Measurements from ENCODE around the gene CHST8.
"Not testable (repeated sequence)": the region's sequence is repeated elsewhere in the genome, so short reads cannot be mapped to it uniquely, and the experiment has no call there.

Gene CHST8

DNA sequence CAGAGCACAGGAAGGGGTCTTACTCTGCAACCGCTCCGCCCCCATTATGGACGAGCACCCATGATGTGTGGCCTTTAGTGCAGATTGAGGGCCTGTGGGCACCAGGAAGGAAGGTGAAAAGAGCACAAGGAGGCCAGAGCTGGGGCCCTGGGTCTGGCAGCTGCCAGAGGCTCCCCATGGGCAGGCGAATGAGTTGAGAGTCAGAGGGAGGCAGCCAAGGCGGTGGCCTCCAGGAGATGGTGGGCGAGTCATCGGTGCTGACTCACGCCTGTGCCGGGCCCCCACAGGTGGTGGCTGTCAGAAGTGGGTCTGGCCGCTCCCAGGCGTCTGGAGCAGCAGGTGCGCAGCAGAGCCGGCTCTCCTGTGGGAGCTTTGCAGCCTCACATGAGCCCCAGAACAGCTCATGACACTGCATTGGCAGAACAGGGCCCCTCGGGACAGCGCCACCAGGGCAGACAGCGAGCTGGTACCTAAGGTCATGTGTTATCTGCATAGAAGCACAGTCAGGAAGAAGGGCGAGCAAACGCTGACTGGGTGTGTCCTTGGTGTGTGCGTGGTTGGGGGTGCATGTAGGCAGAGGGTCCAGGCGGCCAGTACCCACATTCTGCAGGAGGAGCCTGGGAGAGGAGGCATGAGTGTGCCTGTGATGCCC is 68.8 kb downstream of the CHST8 start:
- intact Hi-C loops (cut with micrococcal nuclease), result no loop called here
- Mint-ChIP-seq H3K9me3 (no peaks in the 10 kb centered on the region), H3K4me3 (no peak overlapping the region), H3K27me3 (peaks cover 5% of the 10 kb centered on the region), H3K4me1 (ENCODE audit: low read depth) (no peaks in the 10 kb centered on the region), H3K27ac (no peak overlapping the region), H3K36me3 (ENCODE audit: low read depth) (no peaks in the 10 kb centered on the region)

DNA sequence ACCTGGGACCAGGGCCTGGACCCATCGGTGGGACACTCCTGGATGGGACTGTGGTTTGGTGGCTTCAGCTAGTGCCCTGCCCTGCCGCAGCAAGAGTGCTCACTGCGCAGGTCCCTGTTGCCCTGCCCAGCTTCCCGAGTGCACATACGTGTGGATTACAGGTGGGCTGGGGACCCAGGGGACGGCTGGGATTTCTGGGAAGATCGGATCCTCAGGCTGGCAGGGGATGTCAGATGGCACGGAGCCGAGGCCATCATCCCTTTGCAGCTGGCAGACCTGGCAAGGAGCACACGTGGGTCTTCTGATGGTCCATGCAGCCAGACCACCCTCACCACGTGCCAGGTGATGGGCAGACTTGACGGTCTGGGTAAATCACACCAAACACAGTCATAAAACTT is 69.3 kb downstream of the CHST8 start:
- Mint-ChIP-seq H3K27me3 (peaks cover 2% of the 10 kb centered on the region), H3K36me3 (ENCODE audit: low read depth) (no peaks in the 10 kb centered on the region), H3K4me1 (ENCODE audit: low read depth) (no peaks in the 10 kb centered on the region), H3K27ac (no peak overlapping the region), H3K9me3 (no peaks in the 10 kb centered on the region), H3K4me3 (no peak overlapping the region)
- intact Hi-C loops (cut with micrococcal nuclease), result no loop called here

- intact Hi-C loops (cut with micrococcal nuclease), result no loop called here
- H3K36me3 Mint-ChIP-seq (ENCODE audit: low read depth), result no peaks in the 10 kb centered on the region
- H3K27me3 Mint-ChIP-seq, result no peaks in the 10 kb centered on the region
- H3K9me3 Mint-ChIP-seq, result no peaks in the 10 kb centered on the region
- H3K4me3 Mint-ChIP-seq, result no peak overlapping the region
- no peaks in the 10 kb centered on the region for H3K4me1 Mint-ChIP-seq (ENCODE audit: low read depth)
- no peak overlapping the region for H3K27ac Mint-ChIP-seq
Measured at GRCh38 chr19:33691736-33692135, 70.0 kb downstream of the CHST8 start.

DNA sequence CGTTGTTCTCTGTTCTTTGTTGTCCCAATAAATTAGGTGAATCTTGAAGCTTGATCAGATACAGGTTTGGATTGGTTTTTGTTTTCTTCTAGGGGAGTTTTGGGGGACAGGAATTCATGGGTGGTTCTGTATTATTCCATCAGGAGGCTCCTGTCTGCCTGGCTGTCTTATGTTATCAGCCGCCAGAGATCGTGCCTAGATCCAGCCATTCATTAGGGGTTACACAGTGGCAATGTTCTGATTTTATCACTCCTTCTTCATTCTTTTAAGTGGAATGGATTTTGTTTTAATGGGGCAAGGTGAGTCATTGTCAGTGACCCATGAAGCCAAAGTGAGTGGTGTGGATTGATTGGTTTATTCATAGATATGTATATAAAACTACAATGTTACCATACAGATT is 71.9 kb downstream of the CHST8 start:
- Mint-ChIP-seq H3K4me3 (no peak overlapping the region), H3K27me3 (no peaks in the 10 kb centered on the region), H3K9me3 (no peaks in the 10 kb centered on the region), H3K4me1 (ENCODE audit: low read depth) (no peaks in the 10 kb centered on the region), H3K27ac (no peak overlapping the region), H3K36me3 (ENCODE audit: low read depth) (no peaks in the 10 kb centered on the region)
- intact Hi-C loops (cut with micrococcal nuclease), result no loop called here

GRCh38 chr19:33695547-33695946 is 73.8 kb downstream of the CHST8 start:
- H3K4me1 Mint-ChIP-seq (ENCODE audit: low read depth); H3K27me3 Mint-ChIP-seq; intact Hi-C loops (cut with micrococcal nuclease); H3K27ac Mint-ChIP-seq; H3K36me3 Mint-ChIP-seq (ENCODE audit: low read depth); H3K4me3 Mint-ChIP-seq; H3K9me3 Mint-ChIP-seq: not testable (repeated sequence)

- Mint-ChIP-seq H3K27me3 (no peaks in the 10 kb centered on the region), H3K4me1 (ENCODE audit: low read depth) (no peaks in the 10 kb centered on the region), H3K4me3 (no peak overlapping the region), H3K9me3 (no peaks in the 10 kb centered on the region), H3K27ac (no peak overlapping the region), H3K36me3 (ENCODE audit: low read depth) (no peaks in the 10 kb centered on the region)
- intact Hi-C loops (cut with micrococcal nuclease), result no loop called here
Measured at GRCh38 chr19:33697766-33698165, 76.0 kb downstream of the CHST8 start.

DNA sequence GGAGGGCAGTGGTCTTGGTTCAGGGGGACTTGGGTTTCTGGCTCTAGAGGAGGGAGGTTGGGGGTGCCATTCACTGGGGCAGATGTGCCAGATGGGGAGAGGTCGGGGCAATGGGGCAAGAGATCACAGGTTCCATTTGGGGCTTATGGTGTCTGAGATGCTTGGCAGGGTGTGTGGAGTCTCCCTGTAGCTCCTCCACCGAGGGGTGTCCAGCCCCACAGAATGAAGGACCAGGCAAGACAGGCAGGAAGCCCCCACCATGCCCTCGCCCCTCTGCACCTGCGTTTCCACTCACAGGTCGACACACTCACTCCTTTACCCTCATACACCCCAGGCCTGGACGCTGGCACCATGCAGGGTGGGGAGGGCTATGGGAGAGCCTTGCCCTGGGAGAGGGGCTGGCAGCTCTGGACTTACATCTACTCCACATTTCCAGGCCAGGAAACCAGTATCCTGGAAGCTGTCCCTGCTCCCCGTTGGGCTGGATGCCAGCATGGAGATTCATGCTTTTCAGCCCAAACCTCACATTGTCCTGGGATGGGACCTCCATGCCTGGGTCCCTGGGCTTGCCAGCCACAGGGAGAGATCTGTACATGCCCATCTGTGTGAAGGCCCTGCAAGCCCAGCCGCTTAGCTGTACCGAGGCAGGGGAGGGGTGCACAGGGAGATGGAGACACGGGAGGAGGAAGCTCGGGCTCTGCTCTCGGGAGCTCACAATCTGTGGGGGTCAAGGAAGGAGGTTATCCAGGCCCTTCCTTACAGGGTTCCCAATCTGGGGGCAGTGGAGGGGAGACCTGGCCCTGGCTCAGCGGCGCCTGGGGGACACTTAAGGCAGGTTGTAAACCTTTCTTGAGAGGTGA is 77.1 kb downstream of the CHST8 start:
- Mint-ChIP-seq H3K9me3 (no peaks in the 10 kb centered on the region), H3K36me3 (ENCODE audit: low read depth) (no peaks in the 10 kb centered on the region), H3K4me1 (ENCODE audit: low read depth) (no peaks in the 10 kb centered on the region), H3K27me3 (no peaks in the 10 kb centered on the region), H3K27ac (no peak overlapping the region), H3K4me3 (no peak overlapping the region)
- intact Hi-C loops (cut with micrococcal nuclease), result no loop called here

DNA sequence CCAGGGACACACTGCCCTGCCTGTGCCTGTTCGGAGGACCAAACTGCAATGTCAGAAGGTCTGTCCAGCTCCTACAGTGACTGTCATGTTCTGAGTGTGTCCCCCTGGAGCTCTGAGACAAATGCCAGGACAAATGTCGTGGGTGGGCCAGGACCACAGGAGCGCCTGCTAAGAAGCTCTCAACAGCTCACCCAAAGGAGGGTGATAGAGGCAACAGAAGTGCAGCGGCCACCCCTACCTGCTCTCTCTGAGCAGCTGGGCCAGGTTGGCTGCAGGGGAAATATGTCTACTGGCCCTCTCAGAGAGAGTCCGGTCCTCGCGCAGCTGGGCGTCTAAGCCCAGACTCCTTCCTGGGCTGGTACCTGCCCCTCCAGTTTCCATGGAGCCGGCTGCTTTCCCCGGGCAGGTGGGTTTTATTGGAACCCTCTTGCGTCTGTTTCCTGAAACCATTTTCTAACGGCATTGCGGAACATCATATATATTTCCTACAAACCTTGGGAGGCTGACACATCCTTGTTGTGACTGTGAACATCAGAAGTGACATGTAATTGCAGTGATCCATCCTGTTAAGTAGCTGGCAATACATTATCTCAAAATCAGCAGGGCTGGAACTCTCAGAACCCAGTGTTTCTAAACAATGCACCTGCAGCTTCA is 78.1 kb downstream of the CHST8 start:
- H3K27ac Mint-ChIP-seq, result no peak overlapping the region
- intact Hi-C loops (cut with micrococcal nuclease), result no loop called here
- H3K9me3 Mint-ChIP-seq, result no peaks in the 10 kb centered on the region
- H3K36me3 Mint-ChIP-seq (ENCODE audit: low read depth), result no peaks in the 10 kb centered on the region
- no peak overlapping the region for H3K4me3 Mint-ChIP-seq
- no peaks in the 10 kb centered on the region for H3K27me3 Mint-ChIP-seq
- no peaks in the 10 kb centered on the region for H3K4me1 Mint-ChIP-seq (ENCODE audit: low read depth)

DNA sequence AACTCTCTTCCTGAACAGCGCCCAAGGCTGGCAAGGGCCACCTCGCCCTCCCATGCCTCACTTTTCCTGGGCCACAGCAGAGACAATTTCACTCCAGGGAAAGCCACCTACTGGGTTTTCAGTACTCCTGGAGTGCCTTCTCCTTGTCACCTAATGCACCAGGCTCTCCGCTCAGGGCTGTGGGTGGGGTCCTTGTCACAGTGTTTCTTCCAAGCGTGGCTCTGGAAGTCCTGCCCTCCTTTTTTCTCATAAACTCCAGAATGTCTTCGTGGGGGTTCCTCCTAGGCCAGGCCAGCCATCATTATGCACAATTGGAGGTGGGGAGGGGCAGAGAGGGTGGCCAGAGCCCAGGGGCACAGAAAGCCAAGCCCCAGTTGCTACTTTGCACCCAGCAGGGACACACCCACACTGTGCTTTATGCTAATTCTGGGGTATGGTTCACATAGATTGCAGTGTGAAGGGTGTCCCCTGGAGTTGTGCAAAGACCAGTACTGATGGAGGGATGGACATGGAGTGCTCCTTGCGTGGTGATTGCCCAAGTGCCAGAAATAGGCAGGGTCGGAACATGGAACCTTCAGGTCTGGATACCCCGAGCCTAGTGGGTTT is 78.8 kb downstream of the CHST8 start:
- H3K36me3 Mint-ChIP-seq (ENCODE audit: low read depth), result no peaks in the 10 kb centered on the region
- H3K27ac Mint-ChIP-seq, result no peak overlapping the region
- H3K9me3 Mint-ChIP-seq, result no peaks in the 10 kb centered on the region
- H3K27me3 Mint-ChIP-seq, result no peaks in the 10 kb centered on the region
- H3K4me3 Mint-ChIP-seq, result no peak overlapping the region
- no peaks in the 10 kb centered on the region for H3K4me1 Mint-ChIP-seq (ENCODE audit: low read depth)
- intact Hi-C loops (cut with micrococcal nuclease), result no loop called here

- Mint-ChIP-seq H3K36me3 (ENCODE audit: low read depth) (no peaks in the 10 kb centered on the region), H3K4me3 (no peak overlapping the region), H3K4me1 (ENCODE audit: low read depth) (no peaks in the 10 kb centered on the region), H3K27ac (no peak overlapping the region), H3K27me3 (no peaks in the 10 kb centered on the region), H3K9me3 (no peaks in the 10 kb centered on the region)
- intact Hi-C loops (cut with micrococcal nuclease), result no loop called here
Measured at GRCh38 chr19:33701565-33701964, 79.8 kb downstream of the CHST8 start.

GRCh38 chr19:33702606-33703437 is 81.1 kb downstream of the CHST8 start:
- H3K4me1 Mint-ChIP-seq (ENCODE audit: low read depth), result no peaks in the 10 kb centered on the region
- intact Hi-C loops (cut with micrococcal nuclease), result no loop called here
- no peaks in the 10 kb centered on the region for H3K36me3 Mint-ChIP-seq (ENCODE audit: low read depth)
- no peaks in the 10 kb centered on the region for H3K27me3 Mint-ChIP-seq
- H3K9me3 Mint-ChIP-seq, result no peaks in the 10 kb centered on the region
- H3K4me3 Mint-ChIP-seq, result no peak overlapping the region
- no peak overlapping the region for H3K27ac Mint-ChIP-seq

- no peaks in the 10 kb centered on the region for H3K36me3 Mint-ChIP-seq (ENCODE audit: low read depth)
- H3K27ac Mint-ChIP-seq, result no peak overlapping the region
- no peaks in the 10 kb centered on the region for H3K9me3 Mint-ChIP-seq
- no peaks in the 10 kb centered on the region for H3K4me1 Mint-ChIP-seq (ENCODE audit: low read depth)
- peaks cover 2% of the 10 kb centered on the region for H3K27me3 Mint-ChIP-seq
- intact Hi-C loops (cut with micrococcal nuclease), result no loop called here
- no peak overlapping the region for H3K4me3 Mint-ChIP-seq
Measured at GRCh38 chr19:33703438-33703750, 81.6 kb downstream of the CHST8 start.

DNA sequence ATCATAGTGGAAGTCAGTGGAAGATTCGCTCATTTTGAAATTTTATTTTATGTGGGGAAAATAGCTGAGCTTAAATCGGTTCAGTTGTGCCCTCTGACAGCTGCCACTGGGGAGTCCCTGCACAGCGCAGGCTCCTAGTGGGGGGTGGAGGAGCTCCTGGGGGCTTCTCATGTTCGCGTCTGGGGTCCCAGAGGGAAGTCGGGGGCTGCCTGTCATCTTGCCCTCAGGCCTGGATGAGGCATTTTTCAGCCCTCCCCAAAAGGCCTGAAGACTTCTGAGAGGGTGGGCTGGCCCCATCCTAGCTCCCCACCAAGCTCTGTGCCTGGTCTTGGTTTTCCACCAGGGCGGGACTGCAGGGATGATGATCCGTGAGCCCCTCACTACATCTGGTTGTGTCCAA is 82.1 kb downstream of the CHST8 start:
- H3K36me3 Mint-ChIP-seq (ENCODE audit: low read depth), result no peaks in the 10 kb centered on the region
- peaks cover 2% of the 10 kb centered on the region for H3K27me3 Mint-ChIP-seq

More for the DNA sequence above, 82.1 kb downstream of the CHST8 start:
- no peak overlapping the region for H3K27ac Mint-ChIP-seq
- H3K4me1 Mint-ChIP-seq (ENCODE audit: low read depth), result no peaks in the 10 kb centered on the region
- intact Hi-C loops (cut with micrococcal nuclease), result no loop called here
- no peaks in the 10 kb centered on the region for H3K9me3 Mint-ChIP-seq
- no peak overlapping the region for H3K4me3 Mint-ChIP-seq
